Activated CD8-positive, alpha-beta memory T cell treated with anti-CD3 and anti-CD28 coated beads for 36 hours (primary cell): ENCODE measurements around the gene TEX48. TPM values are rescaled to one million over a fixed set of nuclear protein-coding genes. Genes with fewer than 3 reads are reported as not detected.

Experiments used
- total RNA-seq, 2 experiments: library from RNA; stranded (reverse); gene quantifications; one replicate each; pipeline ENCODE4 v1.2.3, GENCODE V29; 2021

Gene TEX48
- total RNA-seq, 2 experiments from 2014 or later = 0.69 TPM; not detected in 1

Other genes starting within 250 kb of the TEX48 start
- 1 to 10 TPM; 9.6 to 9.9 TPM for gene WHRN, start 176.7 kb downstream of the TEX48 start, total RNA-seq
- 10 to 100 TPM; 39.6 to 41.8 TPM for gene ATP6V1G1, start 94.4 kb downstream of the TEX48 start, total RNA-seq
- 10 to 100 TPM; 25.4 to 25.5 TPM for gene TMEM268, start 70.9 kb downstream of the TEX48 start, total RNA-seq
- not detected for gene TEX53, start 24.4 kb downstream of the TEX48 start, total RNA-seq
- gene TNFSF15, start 123.8 kb upstream of the TEX48 start, total RNA-seq = under 1 TPM; 0.23 to 0.29 TPM
- gene TNFSF8, start 248.4 kb upstream of the TEX48 start, total RNA-seq = 10 to 100 TPM; 43.5 to 45.3 TPM